Measurements from ENCODE around the gene RARRES2. TPM values are rescaled to one million over a fixed set of nuclear protein-coding genes. Genes with fewer than 3 reads are reported as not detected.

RARRES2 gene
- total and polyA plus RNA-seq, 2 experiments from 2014 or later, result not detected

DNA sequence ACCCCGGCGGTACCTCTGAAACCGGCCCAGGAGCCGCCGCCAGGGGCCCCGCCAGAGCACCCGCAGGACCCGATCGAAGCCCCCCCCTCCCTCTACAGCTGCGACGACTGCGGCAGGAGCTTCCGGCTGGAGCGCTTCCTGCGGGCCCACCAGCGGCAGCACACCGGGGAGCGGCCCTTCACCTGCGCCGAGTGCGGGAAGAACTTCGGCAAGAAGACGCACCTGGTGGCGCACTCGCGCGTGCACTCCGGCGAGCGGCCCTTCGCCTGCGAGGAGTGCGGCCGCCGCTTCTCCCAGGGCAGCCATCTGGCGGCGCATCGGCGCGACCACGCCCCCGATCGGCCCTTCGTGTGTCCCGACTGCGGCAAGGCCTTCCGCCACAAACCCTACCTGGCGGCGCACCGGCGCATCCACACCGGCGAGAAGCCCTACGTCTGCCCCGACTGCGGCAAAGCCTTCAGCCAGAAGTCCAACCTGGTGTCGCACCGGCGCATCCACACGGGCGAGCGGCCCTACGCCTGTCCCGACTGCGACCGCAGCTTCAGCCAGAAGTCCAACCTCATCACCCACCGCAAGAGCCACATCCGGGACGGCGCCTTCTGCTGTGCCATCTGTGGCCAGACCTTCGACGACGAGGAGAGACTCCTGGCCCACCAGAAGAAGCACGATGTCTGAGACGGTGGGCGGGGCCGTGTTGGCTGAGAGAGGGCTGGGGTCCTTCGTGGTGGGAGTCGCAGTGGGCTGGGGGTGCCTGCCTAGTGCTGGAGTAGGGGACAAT is 31.0 kb upstream of the RARRES2 start:
- Histone ChIP-seq H3K27me3 (replicated peaks; ENCODE audit: insufficient read depth) (no peaks in the 10 kb centered on the region), H3K9ac (no peak overlapping the region), H3K27ac (no peak overlapping the region), H3K4me2 (ENCODE audit: unreplicated experiment) (no peak overlapping the region), H3K4me1 (ENCODE audit: insufficient read depth) (peaks cover 19% of the 10 kb centered on the region), H4K20me1 (ENCODE audit: insufficient read depth) (no peaks in the 10 kb centered on the region), H3K79me2 (ENCODE audit: insufficient read depth) (peaks cover 7% of the 10 kb centered on the region; the same call in 1 of the 2 replicates), H3K9me3 (ENCODE audit: low read depth) (no peaks in the 10 kb centered on the region), H3K4me3 (no peak overlapping the region), H2AFZ (no peak overlapping the region), H3K9me2 (ENCODE audit: insufficient read depth) (no peaks in the 10 kb centered on the region), H3K36me3 (ENCODE audit: low read depth) (0 out of 2 replicates have a peak, but pooled peaks cover 2% of the 10 kb centered on the region), H3F3A (ENCODE audit: insufficient read depth) (peaks cover 7% of the 10 kb centered on the region; the same call in 1 of the 2 replicates)
- no peak for DNase-seq
- TF ChIP-seq EZH2 (IDR thresholded peaks at IDR 0.05; ENCODE audit: insufficient read depth, poor library complexity, severe bottlenecking) (no peak), EZH2phosphoT487 (IDR thresholded peaks at IDR 0.05; ENCODE audit: insufficient read depth, low read depth) (no peak)
- WGBS, 2 experiments (ENCODE audit: low coverage in 1 of 2, low lambda C conversion rate in 2 of 2, missing lambda C conversion rate in 2 of 2), result 92 to 95% methylated on average over 54 to 79 of the region's 79 CpGs
- in situ Hi-C loops (cut with MboI), result no loop called here

DNA sequence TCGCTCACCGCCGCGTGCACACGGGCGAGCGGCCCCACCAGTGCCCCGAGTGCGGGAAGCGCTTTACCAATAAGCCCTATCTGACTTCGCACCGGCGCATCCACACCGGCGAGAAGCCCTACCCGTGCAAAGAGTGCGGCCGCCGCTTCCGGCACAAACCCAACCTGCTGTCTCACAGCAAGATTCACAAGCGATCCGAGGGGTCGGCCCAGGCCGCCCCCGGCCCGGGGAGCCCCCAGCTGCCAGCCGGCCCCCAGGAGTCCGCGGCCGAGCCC is 30.5 kb upstream of the RARRES2 start:
- Histone ChIP-seq H4K20me1 (ENCODE audit: insufficient read depth) (no peaks in the 10 kb centered on the region), H3K36me3 (ENCODE audit: low read depth) (0 out of 2 replicates have a peak, but pooled peaks cover 2% of the 10 kb centered on the region)

DNA sequence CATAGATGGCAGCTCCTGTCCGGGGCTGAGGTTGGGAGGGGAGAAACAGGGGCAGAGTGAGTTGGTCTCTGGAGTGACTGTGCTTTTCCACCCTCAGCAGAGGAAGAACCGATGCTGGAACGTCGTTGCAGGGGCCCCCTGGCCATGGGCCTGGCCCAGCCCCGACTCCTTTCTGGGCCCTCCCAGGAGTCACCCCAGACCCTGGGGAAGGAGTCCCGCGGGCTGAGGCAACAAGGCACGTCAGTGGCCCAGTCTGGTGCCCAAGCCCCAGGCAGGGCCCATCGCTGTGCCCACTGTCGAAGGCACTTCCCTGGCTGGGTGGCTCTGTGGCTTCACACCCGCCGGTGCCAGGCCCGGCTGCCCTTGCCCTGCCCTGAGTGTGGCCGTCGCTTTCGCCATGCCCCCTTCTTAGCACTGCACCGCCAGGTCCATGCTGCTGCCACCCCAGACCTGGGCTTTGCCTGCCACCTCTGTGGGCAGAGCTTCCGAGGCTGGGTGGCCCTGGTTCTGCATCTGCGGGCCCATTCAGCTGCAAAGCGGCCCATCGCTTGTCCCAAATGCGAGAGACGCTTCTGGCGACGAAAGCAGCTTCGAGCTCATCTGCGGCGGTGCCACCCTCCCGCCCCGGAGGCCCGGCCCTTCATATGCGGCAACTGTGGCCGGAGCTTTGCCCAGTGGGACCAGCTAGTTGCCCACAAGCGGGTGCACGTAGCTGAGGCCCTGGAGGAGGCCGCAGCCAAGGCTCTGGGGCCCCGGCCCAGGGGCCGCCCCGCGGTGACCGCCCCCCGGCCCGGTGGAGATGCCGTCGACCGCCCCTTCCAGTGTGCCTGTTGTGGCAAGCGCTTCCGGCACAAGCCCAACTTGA is 29.9 kb upstream of the RARRES2 start:
- in situ Hi-C loops (cut with MboI), result no loop called here
- Histone ChIP-seq H3K27me3 (replicated peaks; ENCODE audit: insufficient read depth) (no peaks in the 10 kb centered on the region), H3K9ac (peak overlapping the region; percentile 82; the same call in 1 of the 2 replicates), H3K4me3 (no peak overlapping the region), H3K4me2 (ENCODE audit: unreplicated experiment) (no peak overlapping the region), H4K20me1 (ENCODE audit: insufficient read depth) (no peaks in the 10 kb centered on the region), H3K79me2 (ENCODE audit: insufficient read depth) (peaks cover 7% of the 10 kb centered on the region; the same call in 1 of the 2 replicates), H3K4me1 (ENCODE audit: insufficient read depth) (peaks cover 19% of the 10 kb centered on the region), H2AFZ (no peak overlapping the region), H3K36me3 (ENCODE audit: low read depth) (0 out of 2 replicates have a peak, but pooled peaks cover 2% of the 10 kb centered on the region), H3K27ac (peak overlapping the region; percentile 30), H3K9me2 (ENCODE audit: insufficient read depth) (no peaks in the 10 kb centered on the region), H3K9me3 (ENCODE audit: low read depth) (no peaks in the 10 kb centered on the region), H3F3A (ENCODE audit: insufficient read depth) (peaks cover 10% of the 10 kb centered on the region; the same call in 1 of the 2 replicates)
- TF ChIP-seq EZH2phosphoT487 (IDR thresholded peaks at IDR 0.05; ENCODE audit: insufficient read depth, low read depth) (no peak), EZH2 (IDR thresholded peaks at IDR 0.05; ENCODE audit: insufficient read depth, poor library complexity, severe bottlenecking) (no peak)
- WGBS, 2 experiments (ENCODE audit: low coverage in 1 of 2, low lambda C conversion rate in 2 of 2, missing lambda C conversion rate in 2 of 2), result 88 to 95% methylated on average over 42 to 45 of the region's 48 CpGs
- DNase-seq, result no peak

More for the DNA sequence above, 30.5 kb upstream of the RARRES2 start:
- WGBS, 2 experiments (ENCODE audit: low coverage in 1 of 2, low lambda C conversion rate in 2 of 2, missing lambda C conversion rate in 2 of 2), result 80 to 96% methylated on average over 1 to 29 of the region's 30 CpGs
- TF ChIP-seq EZH2phosphoT487 (IDR thresholded peaks at IDR 0.05; ENCODE audit: insufficient read depth, low read depth) (no peak), EZH2 (IDR thresholded peaks at IDR 0.05; ENCODE audit: insufficient read depth, poor library complexity, severe bottlenecking) (no peak)
- no peak overlapping the region for H3K4me3 ChIP-seq
- H3K4me2 ChIP-seq (ENCODE audit: unreplicated experiment), result no peak overlapping the region
- no peak for DNase-seq
- no peak overlapping the region for H2AFZ ChIP-seq
- H3K4me1 ChIP-seq (ENCODE audit: insufficient read depth), result peaks cover 19% of the 10 kb centered on the region
- no peak overlapping the region for H3K9ac ChIP-seq
- no peaks in the 10 kb centered on the region for H3K9me3 ChIP-seq (ENCODE audit: low read depth)
- no peaks in the 10 kb centered on the region for H3K27me3 ChIP-seq (replicated peaks; ENCODE audit: insufficient read depth)
- H3K27ac ChIP-seq, result no peak overlapping the region
- no peaks in the 10 kb centered on the region for H3K9me2 ChIP-seq (ENCODE audit: insufficient read depth)
- peaks cover 10% of the 10 kb centered on the region; the same call in 1 of the 2 replicates for H3F3A ChIP-seq (ENCODE audit: insufficient read depth)
- peaks cover 7% of the 10 kb centered on the region; the same call in 1 of the 2 replicates for H3K79me2 ChIP-seq (ENCODE audit: insufficient read depth)
- in situ Hi-C loops (cut with MboI), result no loop called here

DNA sequence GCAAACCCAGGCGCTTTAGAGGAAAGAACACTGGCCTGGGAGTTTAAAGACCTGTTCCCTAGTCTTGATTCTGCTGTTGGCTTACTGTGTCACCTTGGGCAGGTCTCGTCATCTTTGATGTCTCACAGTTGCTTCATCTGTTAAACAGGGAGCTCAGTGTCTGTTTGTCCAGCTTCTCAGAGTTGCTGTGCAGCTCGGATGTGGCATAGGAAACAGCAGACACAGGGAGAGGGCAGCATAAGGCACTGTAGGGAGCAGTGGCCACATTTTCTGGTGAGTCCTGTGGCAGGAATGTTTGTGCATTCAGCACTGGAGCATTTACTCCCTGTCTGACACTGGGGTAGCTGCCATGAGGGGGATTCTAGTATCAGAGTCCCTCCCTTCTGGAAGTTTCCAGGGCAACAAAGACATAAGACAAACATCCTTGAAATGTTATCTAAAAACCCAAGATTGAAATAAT is 29.2 kb upstream of the RARRES2 start:
- H3K9me2 ChIP-seq (ENCODE audit: insufficient read depth), result no peaks in the 10 kb centered on the region
- in situ Hi-C loops (cut with MboI), result no loop called here
- H3F3A ChIP-seq (ENCODE audit: insufficient read depth), result peaks cover 10% of the 10 kb centered on the region; the same call in 1 of the 2 replicates
- H3K27ac ChIP-seq, result peak overlapping the region; percentile 30
- H3K4me1 ChIP-seq (ENCODE audit: insufficient read depth), result peaks cover 19% of the 10 kb centered on the region
- H3K9ac ChIP-seq, result peak overlapping the region; percentile 82
- no peaks in the 10 kb centered on the region for H4K20me1 ChIP-seq (ENCODE audit: insufficient read depth)
- WGBS, 2 experiments (ENCODE audit: low coverage in 1 of 2, low lambda C conversion rate in 2 of 2, missing lambda C conversion rate in 2 of 2), result 93% methylated on average over 3 of the region's 3 CpGs
- H2AFZ ChIP-seq, result no peak overlapping the region
- peaks cover 7% of the 10 kb centered on the region; the same call in 1 of the 2 replicates for H3K79me2 ChIP-seq (ENCODE audit: insufficient read depth)
- TF ChIP-seq EZH2phosphoT487 (IDR thresholded peaks at IDR 0.05; ENCODE audit: insufficient read depth, low read depth) (no peak), EZH2 (IDR thresholded peaks at IDR 0.05; ENCODE audit: insufficient read depth, poor library complexity, severe bottlenecking) (no peak)
- no peaks in the 10 kb centered on the region for H3K9me3 ChIP-seq (ENCODE audit: low read depth)
- H3K27me3 ChIP-seq (replicated peaks; ENCODE audit: insufficient read depth), result no peaks in the 10 kb centered on the region
- peak overlapping the region; percentile 84 for H3K4me2 ChIP-seq (ENCODE audit: unreplicated experiment)
- 0 out of 2 replicates have a peak, but pooled peaks cover 2% of the 10 kb centered on the region for H3K36me3 ChIP-seq (ENCODE audit: low read depth)
- H3K4me3 ChIP-seq, result 0 out of 2 replicates have a peak overlapping the region, but pooled peaks have one; percentile 89
- peak; percentile 71 for DNase-seq

Measured in GM23248 (cell line).